GM12878 (cell line): Measurements from ENCODE around the gene TGFBR3. TPM values are rescaled to one million over a fixed set of nuclear protein-coding genes. Genes with fewer than 3 reads are reported as not detected.
A peak's percentile ranks its signal among the peaks of the same experiment; 100 is the strongest.

Experiments
- ATAC-seq: fragments of 200-7000 bp; cut with Tn5 transposase; 3 replicates; pipeline ENCODE4 v1.9.1; 2020; ENCODE audit warnings: mild to moderate bottlenecking, moderate library complexity
- BruUV-seq: library from RNA; stranded (reverse); fragments of 400-500 nt; replicated peaks from 2 replicates; lab custom pipeline; 2021; lab: Mats Ljungman, UMichigan
- CTCF ChIA-PET: fragments of 300-600 bp; sonication (Branson Sonifier 250); formaldehyde crosslinking; extraction: SDS; loops from one replicate; lab custom pipeline; 2021; ENCODE audit warnings: inconsistent platforms; lab: Yijun Ruan, JAX
- POLR2A ChIA-PET: fragments of 350-600 bp; formaldehyde crosslinking; extraction: SDS; loops from one replicate; lab custom pipeline; 2021; ENCODE audit warnings: inconsistent platforms; lab: Charles Lee
- RAD21 ChIA-PET: fragments of 300-600 bp; sonication (Branson Sonifier 250); formaldehyde crosslinking; loops from one replicate; lab custom pipeline; 2023; ENCODE audit warnings: antibody characterized with exemption; ENCODE audit not compliant: unreplicated experiment; lab: Charles Lee
- SMC1A ChIA-PET: fragments of 300-600 bp; sonication (Branson Sonifier 250); formaldehyde crosslinking; loops from one replicate; lab custom pipeline; 2023; ENCODE audit not compliant: unreplicated experiment, uncharacterized antibody; lab: Charles Lee
- DNase-seq: peaks from one replicate; pipeline ENCODE4 v3.0.0-alpha.2; 2011; ENCODE audit warnings: low read depth, low spot score
- FAIRE-seq: peaks from 3 replicates; lab custom pipeline; 2011; peaks lifted over from hg19 to GRCh38; lab: Jason Lieb, UNC
- H2AFZ ChIP-seq: 2 replicates; pipeline ENCODE4 v1.6.0; 2011; ENCODE audit warnings: low read depth, low read length, control low read depth; ENCODE audit not compliant: control insufficient read depth
- H3K27ac ChIP-seq: 2 replicates; pipeline ENCODE4 v1.5.1; 2011; ENCODE audit warnings: control low read depth; ENCODE audit not compliant: control insufficient read depth, insufficient read depth
- H3K27me3 ChIP-seq, 2 experiments: replicated peaks in 1 of 2; 2 replicates each; pipeline versions ENCODE4 v1.6.0 to v1.6.1; 2011; ENCODE audit warnings: low read length in 1 of 2; ENCODE audit not compliant: control insufficient read depth in 2 of 2, insufficient read depth in 2 of 2
- H3K36me3 ChIP-seq, 2 experiments: 2 replicates each; pipeline ENCODE4 v1.5.1; 2011; ENCODE audit warnings: low read length in 1 of 2; ENCODE audit not compliant: control insufficient read depth in 2 of 2, insufficient read depth in 2 of 2
- H3K4me1 ChIP-seq: 2 replicates; pipeline ENCODE4 v1.6.1; 2011; ENCODE audit warnings: mild to moderate bottlenecking, low read length, moderate library complexity, mixed read lengths; ENCODE audit not compliant: control insufficient read depth, insufficient read depth
- H3K4me2 ChIP-seq: 2 replicates; pipeline ENCODE4 v1.6.0; 2011; ENCODE audit warnings: control low read depth; ENCODE audit not compliant: control insufficient read depth, insufficient read depth
- H3K4me3 ChIP-seq: fragments of 200-600 bp; sonication (generic); 2 replicates; pipeline ENCODE4 v1.5.1; 2016
- H3K79me2 ChIP-seq: 2 replicates; pipeline ENCODE4 v1.6.0; 2011; ENCODE audit warnings: low read length; ENCODE audit not compliant: control insufficient read depth, insufficient read depth
- H3K9ac ChIP-seq: 2 replicates; pipeline ENCODE4 v1.8.0; 2011; ENCODE audit warnings: low read length, control low read depth, mixed read lengths; ENCODE audit not compliant: control insufficient read depth, insufficient read depth
- H3K9me3 ChIP-seq: replicated peaks from 3 replicates; pipeline ENCODE4 v1.5.1; 2011; ENCODE audit warnings: mild to moderate bottlenecking, low read length; ENCODE audit not compliant: control insufficient read depth, insufficient read depth
- H4K20me1 ChIP-seq: 2 replicates; pipeline ENCODE4 v1.6.0; 2011; ENCODE audit not compliant: control insufficient read depth, insufficient read depth
- ATF2 ChIP-seq: IDR thresholded peaks from 2 replicates; pipeline ENCODE4 v1.6.1; 2012; ENCODE audit warnings: low read length, inconsistent platforms
- BCL11A ChIP-seq: IDR thresholded peaks from 2 replicates; pipeline ENCODE4 v1.6.1; 2011; ENCODE audit warnings: low read depth, low read length
- CEBPZ ChIP-seq: fragments of 150-350 bp; IDR thresholded peaks from 2 replicates; pipeline ENCODE4 v1.6.1; 2016; ENCODE audit warnings: low read depth, low read length
- CREB1 ChIP-seq: IDR thresholded peaks from 2 replicates; pipeline ENCODE4 v1.6.1; 2012; ENCODE audit warnings: low read depth, mild to moderate bottlenecking, inconsistent platforms
- E2F8 ChIP-seq: fragments of 450-650 bp; IDR thresholded peaks from 2 replicates; pipeline ENCODE4 v1.6.1; 2018; ENCODE audit warnings: mild to moderate bottlenecking, low read depth, moderate library complexity; ENCODE audit not compliant: partially characterized antibody
- EED ChIP-seq: sonication (generic); IDR thresholded peaks from 2 replicates; pipeline ENCODE4 v1.6.1; 2016; ENCODE audit warnings: antibody characterized with exemption, low read depth
- JUNB ChIP-seq: IDR thresholded peaks from 2 replicates; pipeline ENCODE4 v1.6.1; 2016; ENCODE audit warnings: antibody characterized with exemption, mild to moderate bottlenecking
- MEF2B ChIP-seq: fragments of 450-650 bp; IDR thresholded peaks from 2 replicates; pipeline ENCODE4 v1.6.1; 2018; ENCODE audit warnings: mild to moderate bottlenecking, moderate library complexity; ENCODE audit not compliant: partially characterized antibody, poor library complexity, severe bottlenecking
- SUZ12 ChIP-seq: fragments of 200-600 bp; sonication (generic); IDR thresholded peaks from one replicate; pipeline ENCODE4 v1.6.1; 2018; ENCODE audit warnings: antibody characterized with exemption, mild to moderate bottlenecking; ENCODE audit not compliant: unreplicated experiment
- ZBTB33 ChIP-seq: fragments of 450-650 bp; IDR thresholded peaks from 2 replicates; pipeline ENCODE4 v1.6.1; 2017; ENCODE audit warnings: mild to moderate bottlenecking
- ZNF207 ChIP-seq: fragments of 450-650 bp; IDR thresholded peaks from 2 replicates; pipeline ENCODE4 v1.6.1; 2014; ENCODE audit warnings: antibody characterized with exemption, mild to moderate bottlenecking, borderline replicate concordance
- ZNF217 ChIP-seq: fragments of 450-650 bp; IDR thresholded peaks from 2 replicates; pipeline ENCODE4 v1.6.1; 2017; ENCODE audit warnings: antibody characterized with exemption, mild to moderate bottlenecking
- ZNF622 ChIP-seq: fragments of 450-650 bp; IDR thresholded peaks from 2 replicates; pipeline ENCODE4 v1.6.1; 2017; ENCODE audit warnings: mild to moderate bottlenecking, inconsistent platforms
- WGBS: methylation state at CpG from one replicate; pipeline ENCODE4 v1.1.6; 2016; ENCODE audit warnings: low lambda C conversion rate; ENCODE audit not compliant: insufficient replicate concordance, insufficient coverage; ENCODE audit errors: missing lambda C conversion rate; 5-methylcytosine and 5-hydroxymethylcytosine counted together
- in situ Hi-C: fragments of 300-500 bp; cut with MboI; formaldehyde crosslinking; loops from 9 replicates; pipeline ENCODE4 v1.14.3; 2018; ENCODE audit warnings: mixed read lengths
- intact Hi-C: fragments of 100-400 bp; cut with micrococcal nuclease; formaldehyde crosslinking; loops from one replicate; pipeline ENCODE4 v1.14.2; 2022; ENCODE audit not compliant: unreplicated experiment
- polyA plus RNA-seq, 11 experiments: library from polyadenylated mRNA; depleted of rRNA in 4 of 11; unstranded in 6 of 11; stranded (reverse) in 5 of 11; fragments of >200 nt; fragmentation: Nextera tagmentation in 4 of 11; fragmentation: Illumina TruSeq in 1 of 11; extraction: Ambion mirVana in 4 of 11; extraction: Trizol in 1 of 11; gene quantifications; 1 replicate in 1 of 11; 2 replicates in 10 of 11; pipeline versions ENCODE4 v1.2.1 to v1.2.3, GENCODE V29; 2011 to 2016; ENCODE audit warnings: inconsistent platforms in 2 of 11, missing spikeins in 2 of 11, low read depth in 1 of 11
- total RNA-seq, 4 experiments: library from RNA; depleted of rRNA in 3 of 4; stranded (reverse); fragments of >200 nt in 3 of 4; fragmentation: Illumina TruSeq in 1 of 4; extraction: Trizol in 1 of 4; gene quantifications; 2 replicates each; pipeline versions ENCODE4 v1.2.1 to v1.2.3, GENCODE V29; 2013 to 2021

The TGFBR3 gene
- total and polyA plus RNA-seq, 10 of the 15 experiments (the other 5 are each of a cell fraction or from before 2014, with no cell fraction given) = 2.7 to 16.5 (median 12.6) TPM

GRCh38 chr1:91876781-91877573, 9.0 kb downstream of the TGFBR3 start:
- Histone ChIP-seq H3K9ac (no peak overlapping the region), H3K9me3 (no peaks in the 10 kb centered on the region), H3K4me3 (no peak overlapping the region), H3K4me2 (peak overlapping the region; percentile 59), H3K79me2 (peaks cover 4% of the 10 kb centered on the region), H3K36me3 (no peaks in the 10 kb centered on the region), H3K27ac (peak overlapping the region; percentile 15; the same call in 1 of the 2 replicates), H2AFZ (no peak overlapping the region), H4K20me1 (no peaks in the 10 kb centered on the region), H3K4me1 (peaks cover 29% of the 10 kb centered on the region), H3K27me3 (no peaks in the 10 kb centered on the region)
- ChIA-PET SMC1A (interaction anchor here (0.6 to 1.1 kb wide), 2 partner anchors 72 to 353 kb away, joined by 3 read pairs; no protein-coding TSS in a partner anchor), RAD21 (no interaction called here), POLR2A (no interaction called here), CTCF (interaction anchor here (0.7 to 1.2 kb wide), 2 partner anchors 308 to 421 kb away, joined by 3 read pairs; no protein-coding TSS in a partner anchor)
- WGBS = 0% methylated on average over 1 of the region's 2 CpGs
- no TSS peak for BruUV-seq
- TF ChIP-seq EED = no peak
- no peak for TF ChIP-seq ZBTB33
- no peak for TF ChIP-seq ATF2
- no peak for TF ChIP-seq BCL11A
- no peak for TF ChIP-seq E2F8
- TF ChIP-seq ZNF207 = no peak
- TF ChIP-seq CEBPZ = no peak
- TF ChIP-seq SUZ12 = no peak
- TF ChIP-seq CREB1 = no peak
- TF ChIP-seq ZNF217 = no peak
- TF ChIP-seq ZNF622 = no peak
- TF ChIP-seq MEF2B = no peak
- no peak for TF ChIP-seq JUNB
- intact Hi-C loops (loop anchor here (2.0 kb wide), 1 partner anchor 72 kb away; no protein-coding TSS in a partner anchor), in situ Hi-C loops (loop anchor here (25.0 kb wide), 1 partner anchor 365 kb away; the partner anchor contains the start of gene CDC7)
- no peak for FAIRE-seq
- DNase-seq = no peak
- ATAC-seq = peak; percentile 14; the same call in 1 of the 3 replicates
